MM.1S (cell line): ENCODE results near the gene CCDC92B.

Experiments
- DNase-seq: peaks from one replicate; pipeline ENCODE4 v3.0.0-alpha.2; 2015
- H2AFZ ChIP-seq: fragments of 300-600 bp; sonication (generic); 2 replicates; pipeline ENCODE4 v1.6.0; 2016; ENCODE audit warnings: antibody characterized with exemption, low read length
- H3F3A ChIP-seq: fragments of 300-600 bp; sonication (generic); 2 replicates; pipeline ENCODE4 v1.6.1; 2016; ENCODE audit warnings: mild to moderate bottlenecking, antibody characterized with exemption, low read length, moderate library complexity, mixed read lengths; ENCODE audit not compliant: insufficient read depth
- H3K27ac ChIP-seq: fragments of 300-600 bp; sonication (generic); 2 replicates; pipeline ENCODE4 v1.5.1; 2016; ENCODE audit warnings: mild to moderate bottlenecking, low read length
- H3K27me3 ChIP-seq: fragments of 300-600 bp; sonication (generic); replicated peaks from 2 replicates; pipeline ENCODE4 v1.6.0; 2016; ENCODE audit warnings: low read length; ENCODE audit not compliant: insufficient read depth
- H3K36me3 ChIP-seq: fragments of 300-600 bp; sonication (generic); replicated peaks from 2 replicates; pipeline ENCODE4 v1.6.1; 2016; ENCODE audit warnings: mild to moderate bottlenecking, low read length, mixed read lengths; ENCODE audit not compliant: insufficient read depth
- H3K4me1 ChIP-seq: fragments of 300-600 bp; sonication (generic); 2 replicates; pipeline ENCODE4 v1.6.1; 2016; ENCODE audit warnings: low read length, mixed read lengths
- H3K4me2 ChIP-seq: fragments of 300-600 bp; sonication (generic); 2 replicates; pipeline ENCODE4 v1.6.0; 2016; ENCODE audit warnings: low read depth, low read length
- H3K4me3 ChIP-seq: fragments of 300-600 bp; sonication (generic); 2 replicates; pipeline ENCODE4 v1.5.1; 2016; ENCODE audit warnings: low read length, mixed read lengths
- H3K79me2 ChIP-seq: fragments of 300-600 bp; sonication (generic); 2 replicates; pipeline ENCODE4 v1.6.1; 2016; ENCODE audit warnings: mixed run types, low read length, mixed read lengths
- H3K9ac ChIP-seq: fragments of 300-600 bp; sonication (generic); 2 replicates; pipeline ENCODE4 v1.6.1; 2016; ENCODE audit warnings: low read length, mixed read lengths
- H3K9me2 ChIP-seq: fragments of 300-600 bp; sonication (generic); replicated peaks from 2 replicates; pipeline ENCODE4 v1.6.1; 2016; ENCODE audit warnings: mild to moderate bottlenecking, low read length, mixed read lengths; ENCODE audit not compliant: insufficient read depth
- H3K9me3 ChIP-seq: fragments of 300-600 bp; sonication (generic); replicated peaks from 2 replicates; pipeline ENCODE4 v1.6.1; 2016; ENCODE audit warnings: mild to moderate bottlenecking, low read length, mixed read lengths; ENCODE audit not compliant: insufficient read depth
- H4K20me1 ChIP-seq: fragments of 300-600 bp; sonication (generic); 2 replicates; pipeline ENCODE4 v1.6.1; 2016; ENCODE audit warnings: mild to moderate bottlenecking, low read length, moderate library complexity, mixed read lengths; ENCODE audit not compliant: insufficient read depth
- CTCF ChIP-seq: fragments of 300-600 bp; sonication (generic); IDR thresholded peaks from 2 replicates; pipeline ENCODE4 v1.5.1; 2016; ENCODE audit warnings: antibody characterized with exemption, low read length, mixed read lengths
- EZH2 ChIP-seq: fragments of 300-600 bp; sonication (generic); optimal IDR thresholded peaks from 2 replicates; pipeline ENCODE3; 2017; ENCODE audit warnings: low read depth, mild to moderate bottlenecking, antibody characterized with exemption, low read length, mixed read lengths
- EZH2phosphoT487 ChIP-seq: fragments of 300-600 bp; sonication (generic); IDR thresholded peaks from 2 replicates; pipeline ENCODE4 v1.6.1; 2018; ENCODE audit warnings: antibody characterized with exemption, low read length

CCDC92B gene

GRCh38 chr17:2716649-2717048, 32.8 kb downstream of the CCDC92B start:
- no peaks in the 10 kb centered on the region for H3K9me3 ChIP-seq
- no peak overlapping the region for H3K4me3 ChIP-seq
- no peak overlapping the region for H2AFZ ChIP-seq
- no peak overlapping the region for H3K27ac ChIP-seq
- H3K9ac ChIP-seq = no peak overlapping the region
- H3K9me2 ChIP-seq = no peaks in the 10 kb centered on the region
- peaks cover 6% of the 10 kb centered on the region; the same call in 1 of the 2 replicates for H3K4me1 ChIP-seq
- peaks cover 8% of the 10 kb centered on the region; the same call in 1 of the 2 replicates for H3K79me2 ChIP-seq
- H3K36me3 ChIP-seq = no peaks in the 10 kb centered on the region
- H3K27me3 ChIP-seq = peaks cover 11% of the 10 kb centered on the region
- no peaks in the 10 kb centered on the region for H3F3A ChIP-seq
- H3K4me2 ChIP-seq = no peak overlapping the region
- no peaks in the 10 kb centered on the region for H4K20me1 ChIP-seq
- no peak for TF ChIP-seq EZH2phosphoT487
- no peak for TF ChIP-seq EZH2
- TF ChIP-seq CTCF = no peak
- DNase-seq = no peak

GRCh38 chr17:2713881-2714280, 35.6 kb downstream of the CCDC92B start:
- no peaks in the 10 kb centered on the region for H3K9me3 ChIP-seq
- no peaks in the 10 kb centered on the region for H3K36me3 ChIP-seq
- peaks cover 33% of the 10 kb centered on the region for H3K79me2 ChIP-seq
- no peak overlapping the region for H2AFZ ChIP-seq
- no peaks in the 10 kb centered on the region for H3K9me2 ChIP-seq
- H3K27ac ChIP-seq = no peak overlapping the region
- TF ChIP-seq CTCF (no peak), EZH2phosphoT487 (no peak), EZH2 (no peak)
- no peaks in the 10 kb centered on the region for H3K27me3 ChIP-seq
- no peak overlapping the region for H3K9ac ChIP-seq
- H3F3A ChIP-seq = no peaks in the 10 kb centered on the region
- no peak overlapping the region for H3K4me3 ChIP-seq
- H3K4me2 ChIP-seq = no peak overlapping the region
- no peak for DNase-seq
- H3K4me1 ChIP-seq = peaks cover 17% of the 10 kb centered on the region; the same call in 1 of the 2 replicates
- peaks cover 20% of the 10 kb centered on the region for H4K20me1 ChIP-seq

- no peaks in the 10 kb centered on the region for H3K27me3 ChIP-seq
- TF ChIP-seq CTCF (no peak), EZH2phosphoT487 (no peak), EZH2 (no peak)
- peaks cover 47% of the 10 kb centered on the region for H3K79me2 ChIP-seq
- H3K36me3 ChIP-seq = no peaks in the 10 kb centered on the region
- peak overlapping the region; percentile 71; the same call in 1 of the 2 replicates for H3K9ac ChIP-seq
- H3K4me1 ChIP-seq = peaks cover 17% of the 10 kb centered on the region; the same call in 1 of the 2 replicates
- peak overlapping the region; percentile 95 for H3K4me2 ChIP-seq
- H3K9me2 ChIP-seq = no peaks in the 10 kb centered on the region
- H3F3A ChIP-seq = no peaks in the 10 kb centered on the region
- H3K9me3 ChIP-seq = no peaks in the 10 kb centered on the region
- peak overlapping the region; percentile 96 for H2AFZ ChIP-seq
- H3K4me3 ChIP-seq = peak overlapping the region; percentile 98
- DNase-seq = no peak
- H4K20me1 ChIP-seq = peaks cover 33% of the 10 kb centered on the region
- peak overlapping the region; percentile 23; the same call in 1 of the 2 replicates for H3K27ac ChIP-seq
Measured at GRCh38 chr17:2712300-2713043, 37.0 kb downstream of the CCDC92B start.
